GM21717 (cell line): ENCODE results near the gene TSPAN5.
"Not testable (repeated sequence)": the region's sequence is repeated elsewhere in the genome, so short reads cannot be mapped to it uniquely, and the experiment has no call there.

Experiments
- ATAC-seq: cut with Tn5 transposase; IDR thresholded peaks from one replicate; pipeline ENCODE4 v1.9.1; 2021; ENCODE audit warnings: mild to moderate bottlenecking, moderate library complexity; ENCODE audit not compliant: unreplicated experiment

TSPAN5 gene

GRCh38 chr4:98558471-98559169 lies 99.8 kb downstream of the TSPAN5 start:
- ATAC-seq: no peak

DNA sequence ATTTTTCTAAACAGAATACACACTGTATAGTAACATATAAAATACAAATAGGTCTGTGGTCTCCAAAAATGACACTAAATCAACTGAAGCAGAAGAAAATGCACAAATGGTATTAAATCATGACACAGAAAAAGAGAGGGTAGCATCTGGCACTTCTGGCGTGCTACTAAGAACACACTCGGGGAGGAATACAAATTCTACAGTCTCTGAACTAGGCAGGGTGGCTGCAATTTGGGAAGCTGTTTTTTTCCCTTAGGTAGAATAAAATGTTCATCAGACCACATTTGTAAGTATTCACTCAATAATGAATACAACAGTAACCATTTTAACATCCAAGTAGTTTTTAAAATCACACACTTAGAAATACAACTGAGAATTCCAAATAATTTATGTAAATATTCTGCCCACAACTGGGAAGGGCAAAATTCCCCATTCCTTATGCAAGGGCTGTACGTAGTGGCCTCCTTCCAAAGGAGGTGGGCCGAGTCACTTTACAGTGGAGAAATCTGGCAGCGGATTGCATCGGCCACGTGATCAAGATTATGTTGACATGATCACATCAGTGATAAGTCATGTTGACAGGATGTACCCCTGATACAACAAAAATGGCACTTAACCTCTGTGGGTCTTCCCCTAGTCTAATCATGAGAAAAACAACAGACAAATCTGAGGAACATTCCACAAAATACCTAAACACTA lies 101.1 kb downstream of the TSPAN5 start:
- no peak for ATAC-seq

- no peak for ATAC-seq
These were observed 102.0 kb downstream of the TSPAN5 start for GRCh38 chr4:98556451-98556850.

GRCh38 chr4:98555798-98556445 lies 102.5 kb downstream of the TSPAN5 start:
- ATAC-seq: no peak

DNA sequence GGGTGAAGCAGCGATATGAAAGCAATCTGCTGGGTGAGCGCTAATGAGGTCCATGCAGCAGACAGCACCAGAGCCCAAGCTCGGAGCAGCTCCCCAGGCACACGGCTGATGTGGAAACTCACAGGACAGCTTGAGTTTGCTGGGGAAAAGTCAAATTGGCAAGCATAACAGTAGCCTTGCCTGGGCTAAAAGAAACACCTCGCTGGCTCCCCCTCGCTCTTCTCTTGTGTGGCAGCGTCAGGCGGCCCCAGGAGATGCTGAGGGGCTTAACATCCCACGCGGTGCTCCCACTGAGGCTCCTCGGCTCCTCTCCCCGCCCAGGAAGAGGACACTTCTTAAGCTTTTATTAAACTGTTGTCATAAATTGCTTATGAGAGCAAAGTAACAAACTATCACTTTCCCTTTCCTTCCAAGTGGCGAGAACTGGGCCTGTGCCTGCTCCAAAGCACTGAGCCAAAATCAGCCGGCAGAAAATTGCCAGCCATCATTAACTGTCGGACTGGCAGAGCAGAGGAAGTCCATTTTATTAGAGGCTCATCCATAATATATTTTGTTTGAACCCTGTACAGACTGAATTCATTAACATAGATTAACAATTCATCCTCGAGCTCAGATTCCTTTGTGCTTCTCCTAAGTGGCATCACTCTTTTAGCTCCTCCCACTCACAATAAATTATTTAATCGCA lies 111.4 kb downstream of the TSPAN5 start:
- ATAC-seq: no peak

GRCh38 chr4:98544818-98545414 lies 113.5 kb downstream of the TSPAN5 start:
- ATAC-seq: no peak

DNA sequence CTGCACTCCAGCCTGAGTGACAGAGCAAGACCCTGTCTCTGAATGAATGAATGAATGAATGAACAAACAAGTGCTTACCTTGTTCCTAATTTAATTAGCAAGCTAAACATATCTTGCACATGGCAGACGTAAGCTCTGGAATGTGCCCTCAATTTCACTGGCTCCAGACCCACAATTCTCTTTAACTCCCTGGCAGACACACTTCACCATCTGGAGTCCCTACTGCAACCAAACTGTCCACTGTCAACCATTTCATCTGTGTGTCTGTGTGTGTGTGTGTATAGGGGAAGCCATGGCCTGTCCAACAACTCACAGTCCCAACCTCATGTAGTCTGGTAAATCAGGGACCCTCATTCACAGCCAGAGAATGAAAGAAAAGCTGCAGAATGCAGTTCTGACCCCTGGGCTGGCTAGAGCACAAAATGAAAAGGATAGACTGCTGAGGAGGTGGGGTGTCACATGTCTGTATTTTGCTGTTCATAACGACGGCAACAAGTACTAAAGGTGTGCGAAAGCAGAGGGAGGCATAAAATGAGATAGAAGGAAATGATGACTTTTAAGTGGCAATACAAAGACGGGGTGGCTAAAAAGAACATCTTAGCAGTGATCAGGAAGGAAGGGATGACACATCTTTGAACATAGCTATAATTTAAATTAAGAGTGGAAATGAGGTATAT lies 114.1 kb downstream of the TSPAN5 start:
- ATAC-seq: no peak

DNA sequence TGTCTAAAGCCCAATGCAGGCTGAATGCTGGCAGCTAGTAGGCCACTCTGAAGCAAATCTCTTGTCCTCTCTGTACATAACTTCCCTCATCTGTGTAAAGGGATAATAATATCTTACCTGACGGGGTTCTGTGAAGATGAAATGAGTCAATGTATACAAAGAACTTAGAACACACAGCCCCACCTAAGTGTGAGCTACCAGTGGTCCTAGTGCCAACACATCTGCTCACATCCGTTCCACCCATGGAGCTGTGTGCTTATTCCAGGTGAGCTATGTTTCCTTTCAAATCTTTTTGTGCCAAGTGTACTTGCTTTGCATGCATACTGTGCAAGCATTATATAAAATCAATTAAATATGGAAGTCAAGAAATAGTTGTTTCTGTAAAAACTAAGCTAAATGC lies 116.4 kb downstream of the TSPAN5 start:
- ATAC-seq: no peak

GRCh38 chr4:98540803-98541202 lies 117.6 kb downstream of the TSPAN5 start:
- no peak for ATAC-seq

GRCh38 chr4:98539741-98540140 lies 118.7 kb downstream of the TSPAN5 start:
- ATAC-seq: no peak

- ATAC-seq: no peak
These were observed 119.1 kb downstream of the TSPAN5 start for GRCh38 chr4:98539299-98539698.

DNA sequence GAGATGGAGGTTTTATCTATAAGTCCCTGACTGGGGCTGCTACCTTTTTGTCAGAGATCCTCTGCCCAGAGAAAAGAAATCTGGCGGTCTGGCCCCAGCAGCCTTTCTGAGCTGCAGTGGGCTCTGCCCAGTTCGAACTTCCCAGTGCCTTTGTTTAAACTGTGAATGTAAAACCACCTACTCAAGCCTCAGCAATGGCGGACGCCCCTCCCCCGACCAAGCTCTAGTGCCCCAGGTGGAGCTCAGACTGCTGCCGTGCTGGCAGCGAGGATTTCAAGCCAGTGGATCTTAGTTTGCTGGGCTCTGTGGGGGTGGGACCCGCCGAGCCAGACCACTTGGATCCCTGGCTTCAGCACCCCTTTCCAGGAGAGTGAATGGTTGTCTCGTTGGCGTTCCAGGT lies 121.8 kb downstream of the TSPAN5 start:
- no peak for ATAC-seq

- not testable (repeated sequence) for ATAC-seq
These were observed 124.3 kb downstream of the TSPAN5 start for GRCh38 chr4:98534146-98534545.

GRCh38 chr4:98530572-98530971 lies 127.8 kb downstream of the TSPAN5 start:
- ATAC-seq: no peak

DNA sequence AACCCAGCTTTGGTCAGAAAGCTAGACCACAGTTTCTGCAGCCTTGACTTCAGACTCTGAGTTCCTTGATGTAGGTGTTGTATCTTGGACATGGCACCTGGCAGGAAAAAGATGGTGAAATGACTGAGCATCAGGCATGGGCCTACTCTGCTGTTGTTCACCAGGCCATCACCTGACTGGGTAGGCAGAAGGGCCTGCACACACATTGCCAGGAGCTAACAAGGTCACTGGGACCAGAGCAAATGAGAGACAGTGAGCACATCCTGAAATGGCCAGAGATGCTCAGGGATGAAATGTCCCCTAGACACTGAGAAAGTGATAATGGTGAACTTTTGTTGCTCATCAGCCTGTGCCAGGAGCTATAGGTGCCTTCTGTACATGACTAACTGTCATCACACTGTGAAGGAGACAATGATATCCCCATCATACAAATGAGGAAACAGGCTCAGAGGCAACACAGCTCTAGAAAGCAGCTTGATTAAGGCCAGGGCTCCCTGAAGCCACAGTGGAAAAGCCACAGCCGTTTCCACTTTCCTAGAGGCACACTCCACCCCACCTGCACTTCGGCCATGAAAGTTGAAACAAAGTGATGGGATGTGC lies 128.3 kb downstream of the TSPAN5 start:
- no peak for ATAC-seq

- ATAC-seq: no peak
These were observed 129.5 kb downstream of the TSPAN5 start for GRCh38 chr4:98528882-98529281.

GRCh38 chr4:98527534-98528269 lies 130.7 kb downstream of the TSPAN5 start:
- no peak for ATAC-seq

- ATAC-seq: no peak
These were observed 134.2 kb downstream of the TSPAN5 start for GRCh38 chr4:98524230-98524629.

- no peak for ATAC-seq
These were observed 135.6 kb downstream of the TSPAN5 start for GRCh38 chr4:98522636-98523395.
